ENCODE measurements around the gene CENPS. TPM values are rescaled to one million over a fixed set of nuclear protein-coding genes. Genes with fewer than 3 reads are reported as not detected.
"Not testable (repeated sequence)": the region's sequence is repeated elsewhere in the genome, so short reads cannot be mapped to it uniquely, and the experiment has no call there.

Gene CENPS
- total and polyA plus RNA-seq, 2 experiments from 2014 or later: 8.8 to 21.1 TPM

GRCh38 chr1:10407201-10407600 lies 23.0 kb upstream of the CENPS start:
- H4K20me1 ChIP-seq (ENCODE audit: insufficient read depth, poor library complexity, severe bottlenecking): no peaks in the 10 kb centered on the region
- no peaks in the 10 kb centered on the region for H3K9me2 ChIP-seq (replicated peaks; ENCODE audit: insufficient read depth)
- H3K27me3 ChIP-seq: no peaks in the 10 kb centered on the region
- H3K9me3 ChIP-seq (ENCODE audit: low read depth): no peaks in the 10 kb centered on the region
- DNase-seq (ENCODE audit: low spot score): no peak
- no peak overlapping the region for H3K27ac ChIP-seq
- no peak overlapping the region for H3K4me3 ChIP-seq
- 97% methylated on average over 2 of the region's 2 CpGs for WGBS (ENCODE audit: low lambda C conversion rate, missing lambda C conversion rate)
- no peaks in the 10 kb centered on the region for H3K36me3 ChIP-seq (replicated peaks; ENCODE audit: insufficient read depth, low read depth)
- TF ChIP-seq CTCF (IDR thresholded peaks at IDR 0.05; ENCODE audit: poor library complexity): no peak
- no peak for TF ChIP-seq EZH2 (IDR thresholded peaks at IDR 0.05; ENCODE audit: borderline replicate concordance)
- TF ChIP-seq EZH2phosphoT487 (IDR thresholded peaks at IDR 0.05; ENCODE audit: low read depth, severe bottlenecking, unreplicated experiment): no peak
- H3K4me2 ChIP-seq: no peak overlapping the region
- no peaks in the 10 kb centered on the region for H3K4me1 ChIP-seq (ENCODE audit: insufficient read depth)
- H3K79me2 ChIP-seq: peaks cover 9% of the 10 kb centered on the region
- no peak overlapping the region for H2AFZ ChIP-seq

- no peak overlapping the region for H3K27ac ChIP-seq
Measured at GRCh38 chr1:10415211-10415930, 14.9 kb upstream of the CENPS start.

GRCh38 chr1:10415967-10416366 lies 14.3 kb upstream of the CENPS start:
- H3K4me3 ChIP-seq; DNase-seq (ENCODE audit: low spot score); H3K79me2 ChIP-seq; H3K4me2 ChIP-seq; H3K9me2 ChIP-seq (replicated peaks; ENCODE audit: insufficient read depth); H3K9me3 ChIP-seq (ENCODE audit: low read depth); H3K4me1 ChIP-seq (ENCODE audit: insufficient read depth); H3K27me3 ChIP-seq; H3K36me3 ChIP-seq (replicated peaks; ENCODE audit: insufficient read depth, low read depth); H3K27ac ChIP-seq; H2AFZ ChIP-seq; H4K20me1 ChIP-seq (ENCODE audit: insufficient read depth, poor library complexity, severe bottlenecking): not testable (repeated sequence)
- 96% methylated on average over 1 of the region's 1 CpG for WGBS (ENCODE audit: low lambda C conversion rate, missing lambda C conversion rate)

More at GRCh38 chr1:10415211-10415930, 14.9 kb upstream of the CENPS start:
- H3K27me3 ChIP-seq: no peaks in the 10 kb centered on the region
- H3K4me2 ChIP-seq: no peak overlapping the region
- no peaks in the 10 kb centered on the region for H3K36me3 ChIP-seq (replicated peaks; ENCODE audit: insufficient read depth, low read depth)
- H2AFZ ChIP-seq: no peak overlapping the region
- no peaks in the 10 kb centered on the region for H3K9me3 ChIP-seq (ENCODE audit: low read depth)
- no peaks in the 10 kb centered on the region for H3K79me2 ChIP-seq
- WGBS (ENCODE audit: low lambda C conversion rate, missing lambda C conversion rate): 92% methylated on average over 6 of the region's 6 CpGs
- H4K20me1 ChIP-seq (ENCODE audit: insufficient read depth, poor library complexity, severe bottlenecking): no peaks in the 10 kb centered on the region
- no peaks in the 10 kb centered on the region for H3K9me2 ChIP-seq (replicated peaks; ENCODE audit: insufficient read depth)
- TF ChIP-seq EZH2phosphoT487 (IDR thresholded peaks at IDR 0.05; ENCODE audit: low read depth, severe bottlenecking, unreplicated experiment) (no peak), EZH2 (IDR thresholded peaks at IDR 0.05; ENCODE audit: borderline replicate concordance) (no peak), CTCF (IDR thresholded peaks at IDR 0.05; ENCODE audit: poor library complexity) (no peak)
- no peak for DNase-seq (ENCODE audit: low spot score)
- no peak overlapping the region for H3K4me3 ChIP-seq
- no peaks in the 10 kb centered on the region for H3K4me1 ChIP-seq (ENCODE audit: insufficient read depth)

GRCh38 chr1:10418741-10419140 lies 11.5 kb upstream of the CENPS start:
- H3K9me3 ChIP-seq (ENCODE audit: low read depth); H3K27me3 ChIP-seq; H3K9me2 ChIP-seq (replicated peaks; ENCODE audit: insufficient read depth); H4K20me1 ChIP-seq (ENCODE audit: insufficient read depth, poor library complexity, severe bottlenecking); H3K4me2 ChIP-seq; H2AFZ ChIP-seq; DNase-seq (ENCODE audit: low spot score); H3K36me3 ChIP-seq (replicated peaks; ENCODE audit: insufficient read depth, low read depth); H3K27ac ChIP-seq; H3K79me2 ChIP-seq; H3K4me1 ChIP-seq (ENCODE audit: insufficient read depth); H3K4me3 ChIP-seq: not testable (repeated sequence)
- 96% methylated on average over 8 of the region's 8 CpGs for WGBS (ENCODE audit: low lambda C conversion rate, missing lambda C conversion rate)

Measured in hepatocyte (in vitro differentiated cells).